ENCODE results near the gene JAKMIP3.

The JAKMIP3 gene

DNA sequence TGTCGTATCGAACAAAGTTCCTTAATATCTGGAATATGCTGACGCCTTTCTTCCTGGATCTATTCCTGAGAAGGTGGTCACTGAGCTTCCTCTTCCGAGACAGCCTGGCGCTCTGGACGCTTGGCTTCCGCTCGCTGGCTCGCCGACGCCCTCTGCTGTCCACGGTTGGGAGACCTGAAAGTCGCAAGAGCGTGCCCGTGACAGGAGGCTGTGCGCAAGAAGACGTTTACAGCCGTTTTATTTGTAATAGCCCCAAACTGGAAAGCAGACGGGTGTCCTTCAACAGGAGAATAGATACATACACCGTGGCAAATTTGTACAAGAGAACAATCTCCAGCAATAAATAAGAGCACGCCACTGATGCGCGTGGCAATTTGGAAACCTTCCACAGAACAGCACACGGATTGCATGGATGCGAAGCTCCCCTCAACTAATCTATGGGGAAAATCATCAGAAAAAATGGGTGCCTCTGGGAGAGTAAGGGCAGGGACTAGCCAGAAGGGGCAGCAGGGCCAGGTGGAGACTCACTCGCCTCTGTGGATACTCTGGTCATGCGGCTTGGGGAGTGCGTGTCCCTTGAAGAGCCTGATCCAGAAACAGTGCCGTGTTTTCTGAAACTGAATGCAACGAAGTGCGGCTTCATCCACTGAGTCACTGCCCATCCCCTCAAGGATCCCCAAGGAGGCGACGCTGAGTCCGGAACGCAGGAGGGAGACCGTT lies 42.5 kb upstream of the JAKMIP3 start:
- TF ChIP-seq TAF1 (IDR thresholded peaks at IDR 0.05; ENCODE audit: borderline replicate concordance, insufficient read depth, low read length) (no peak), FOXP2 (optimal IDR thresholded peaks at IDR 0.05; ENCODE audit: borderline replicate concordance, extremely low read depth, extremely low read length, insufficient read depth) (no peak), SIN3A (IDR thresholded peaks at IDR 0.05; ENCODE audit: borderline replicate concordance, insufficient read depth, low read length) (no peak), POLR2AphosphoS5 (IDR thresholded peaks at IDR 0.05; ENCODE audit: low read depth, low read length) (no peak)
- TF ChIP-seq, protein P1, sequence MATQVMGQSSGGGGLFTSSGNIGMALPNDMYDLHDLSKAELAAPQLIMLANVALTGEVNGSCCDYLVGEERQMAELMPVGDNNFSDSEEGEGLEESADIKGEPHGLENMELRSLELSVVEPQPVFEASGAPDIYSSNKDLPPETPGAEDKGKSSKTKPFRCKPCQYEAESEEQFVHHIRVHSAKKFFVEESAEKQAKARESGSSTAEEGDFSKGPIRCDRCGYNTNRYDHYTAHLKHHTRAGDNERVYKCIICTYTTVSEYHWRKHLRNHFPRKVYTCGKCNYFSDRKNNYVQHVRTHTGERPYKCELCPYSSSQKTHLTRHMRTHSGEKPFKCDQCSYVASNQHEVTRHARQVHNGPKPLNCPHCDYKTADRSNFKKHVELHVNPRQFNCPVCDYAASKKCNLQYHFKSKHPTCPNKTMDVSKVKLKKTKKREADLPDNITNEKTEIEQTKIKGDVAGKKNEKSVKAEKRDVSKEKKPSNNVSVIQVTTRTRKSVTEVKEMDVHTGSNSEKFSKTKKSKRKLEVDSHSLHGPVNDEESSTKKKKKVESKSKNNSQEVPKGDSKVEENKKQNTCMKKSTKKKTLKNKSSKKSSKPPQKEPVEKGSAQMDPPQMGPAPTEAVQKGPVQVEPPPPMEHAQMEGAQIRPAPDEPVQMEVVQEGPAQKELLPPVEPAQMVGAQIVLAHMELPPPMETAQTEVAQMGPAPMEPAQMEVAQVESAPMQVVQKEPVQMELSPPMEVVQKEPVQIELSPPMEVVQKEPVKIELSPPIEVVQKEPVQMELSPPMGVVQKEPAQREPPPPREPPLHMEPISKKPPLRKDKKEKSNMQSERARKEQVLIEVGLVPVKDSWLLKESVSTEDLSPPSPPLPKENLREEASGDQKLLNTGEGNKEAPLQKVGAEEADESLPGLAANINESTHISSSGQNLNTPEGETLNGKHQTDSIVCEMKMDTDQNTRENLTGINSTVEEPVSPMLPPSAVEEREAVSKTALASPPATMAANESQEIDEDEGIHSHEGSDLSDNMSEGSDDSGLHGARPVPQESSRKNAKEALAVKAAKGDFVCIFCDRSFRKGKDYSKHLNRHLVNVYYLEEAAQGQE (IDR thresholded peaks at IDR 0.05; ENCODE audit: insufficient read depth in 1 of 2, low read depth in 2 of 2, low read length in 2 of 2), result no peak

DNA sequence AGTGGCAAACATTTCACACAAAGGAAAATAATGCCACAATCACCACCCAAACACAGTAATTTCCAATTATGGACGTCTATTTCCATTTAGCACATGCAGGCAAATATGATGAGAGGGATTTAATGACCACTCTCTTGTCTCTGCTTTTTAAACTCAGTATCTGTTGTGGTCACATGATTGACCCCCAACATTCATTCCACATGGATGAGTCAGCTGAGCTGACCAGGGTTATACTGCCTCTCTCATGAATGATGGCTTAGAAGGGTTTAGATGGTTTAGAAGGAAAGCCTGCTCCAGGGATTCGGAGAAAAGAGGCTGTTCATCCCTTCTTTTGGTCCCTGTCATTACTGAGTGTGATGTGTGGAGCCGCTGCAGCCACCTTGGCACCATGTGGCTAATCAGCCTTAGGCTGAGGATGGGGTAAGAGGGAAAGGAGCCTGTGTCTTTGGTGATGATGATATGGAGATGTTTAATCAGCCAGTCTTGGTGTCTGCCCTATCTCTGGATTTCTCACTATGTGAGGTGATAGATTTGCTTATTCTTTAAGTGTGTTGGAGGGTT lies 38.2 kb upstream of the JAKMIP3 start:
- TF ChIP-seq SIN3A (IDR thresholded peaks at IDR 0.05; ENCODE audit: borderline replicate concordance, insufficient read depth, low read length) (no peak), POLR2AphosphoS5 (IDR thresholded peaks at IDR 0.05; ENCODE audit: low read depth, low read length) (no peak)

DNA sequence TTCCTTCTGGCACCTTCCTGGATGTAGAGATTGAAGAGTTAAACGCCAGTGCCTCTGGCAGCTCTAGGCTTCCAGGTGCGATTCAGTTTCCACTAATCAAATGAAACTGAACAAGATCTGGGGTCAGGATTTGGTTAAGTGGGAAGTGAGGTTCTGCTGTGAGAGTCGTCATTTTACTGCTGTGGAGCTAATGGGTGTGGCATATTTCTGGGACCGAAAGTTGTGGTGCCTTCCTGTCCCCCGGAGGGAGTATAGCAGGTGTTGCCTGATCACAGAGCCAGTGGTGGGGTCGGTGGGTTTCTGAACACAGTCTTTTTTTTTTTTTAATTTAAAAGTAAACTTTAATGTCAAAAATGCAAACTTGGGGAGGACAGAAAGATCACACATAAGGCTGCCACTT lies 37.0 kb upstream of the JAKMIP3 start:
- TF ChIP-seq FOXP2 (optimal IDR thresholded peaks at IDR 0.05; ENCODE audit: borderline replicate concordance, extremely low read depth, extremely low read length, insufficient read depth) (no peak), SIN3A (IDR thresholded peaks at IDR 0.05; ENCODE audit: borderline replicate concordance, insufficient read depth, low read length) (no peak), TAF1 (IDR thresholded peaks at IDR 0.05; ENCODE audit: borderline replicate concordance, insufficient read depth, low read length) (no peak), POLR2AphosphoS5 (IDR thresholded peaks at IDR 0.05; ENCODE audit: low read depth, low read length) (no peak)
- TF ChIP-seq, protein P1 (IDR thresholded peaks at IDR 0.05; ENCODE audit: insufficient read depth in 1 of 2, low read depth in 2 of 2, low read length in 2 of 2), result no peak

DNA sequence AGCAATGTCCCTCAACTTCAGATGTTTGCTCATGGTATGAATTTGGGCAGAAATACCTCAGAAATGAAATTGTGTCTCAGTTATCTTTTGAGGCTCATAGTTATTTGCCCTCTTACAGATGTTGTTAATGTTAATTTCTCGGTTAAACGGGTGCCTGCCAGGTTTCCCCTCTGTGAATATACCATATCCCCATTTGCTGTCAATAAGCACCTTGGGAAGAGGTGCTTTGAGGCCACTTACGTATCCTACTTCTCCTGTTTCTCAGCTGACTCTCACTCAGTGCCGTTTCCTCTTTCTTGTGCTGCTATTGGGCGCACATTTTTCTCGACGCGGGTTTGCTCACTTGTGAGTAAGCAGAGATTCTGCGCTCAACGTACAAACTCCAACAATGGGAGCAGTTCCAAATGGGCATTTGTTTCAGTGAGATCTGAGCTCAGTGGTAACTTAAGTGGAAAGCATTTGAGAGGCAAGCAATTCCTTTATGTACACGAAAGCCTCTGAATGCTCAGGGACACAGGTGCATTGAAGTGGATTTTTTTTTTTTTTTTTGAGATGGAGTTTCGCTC lies 34.8 kb upstream of the JAKMIP3 start:
- no peak for TF ChIP-seq POLR2AphosphoS5 (IDR thresholded peaks at IDR 0.05; ENCODE audit: low read depth, low read length)
- no peak for TF ChIP-seq FOXP2 (optimal IDR thresholded peaks at IDR 0.05; ENCODE audit: borderline replicate concordance, extremely low read depth, extremely low read length, insufficient read depth)
- TF ChIP-seq SIN3A (IDR thresholded peaks at IDR 0.05; ENCODE audit: borderline replicate concordance, insufficient read depth, low read length), result no peak
- TF ChIP-seq, protein P1 (IDR thresholded peaks at IDR 0.05; ENCODE audit: insufficient read depth in 1 of 2, low read depth in 2 of 2, low read length in 2 of 2), result no peak
- no peak for TF ChIP-seq TAF1 (IDR thresholded peaks at IDR 0.05; ENCODE audit: borderline replicate concordance, insufficient read depth, low read length)

DNA sequence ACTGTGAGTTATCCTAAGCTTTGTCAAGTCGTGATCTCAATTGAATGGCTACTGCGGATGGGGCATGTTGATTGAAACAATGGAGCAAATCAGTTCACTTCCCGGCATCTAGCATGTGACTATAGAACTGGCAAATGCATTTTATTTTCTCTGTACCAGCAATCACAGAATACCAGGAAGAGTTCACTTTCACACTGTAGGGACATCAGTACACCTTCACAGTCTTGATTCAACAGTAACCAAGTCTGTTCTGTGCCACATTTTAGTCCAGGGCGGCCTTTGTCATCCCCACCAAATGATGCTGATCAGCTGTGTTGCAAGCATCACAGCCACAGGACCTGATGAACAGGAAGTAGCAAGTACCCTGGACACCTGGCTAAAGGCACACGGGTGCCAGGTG lies 32.1 kb upstream of the JAKMIP3 start:
- TF ChIP-seq, protein P1 (IDR thresholded peaks at IDR 0.05; ENCODE audit: insufficient read depth in 1 of 2, low read depth in 2 of 2, low read length in 2 of 2), result no peak
- TF ChIP-seq POLR2AphosphoS5 (IDR thresholded peaks at IDR 0.05; ENCODE audit: low read depth, low read length) (no peak), TAF1 (IDR thresholded peaks at IDR 0.05; ENCODE audit: borderline replicate concordance, insufficient read depth, low read length) (no peak), FOXP2 (optimal IDR thresholded peaks at IDR 0.05; ENCODE audit: borderline replicate concordance, extremely low read depth, extremely low read length, insufficient read depth) (no peak), SIN3A (IDR thresholded peaks at IDR 0.05; ENCODE audit: borderline replicate concordance, insufficient read depth, low read length) (no peak)
